GM12891 (cell line): ENCODE results near the gene DNER.

Experiments
- POLR2A ChIP-seq: IDR thresholded peaks from 2 replicates; pipeline ENCODE4 v1.6.1; 2011; ENCODE audit warnings: low read depth, low read length, control low read depth
- POLR2AphosphoS5 ChIP-seq: IDR thresholded peaks from 2 replicates; pipeline ENCODE4 v1.6.1; 2011; ENCODE audit warnings: low read depth, low read length, control low read depth
- POU2F2 ChIP-seq: IDR thresholded peaks from 2 replicates; pipeline ENCODE4 v1.6.1; 2011; ENCODE audit warnings: low read depth, mild to moderate bottlenecking, control low read depth, low read length, moderate library complexity
- SPI1 ChIP-seq: IDR thresholded peaks from 2 replicates; pipeline ENCODE4 v1.6.1; 2011; ENCODE audit warnings: low read depth, low read length, control low read depth
- TAF1 ChIP-seq: IDR thresholded peaks from 2 replicates; pipeline ENCODE4 v1.6.1; 2011; ENCODE audit warnings: low read depth, low read length, control low read depth

GRCh38 chr2:229719926-229720647 lies 5.7 kb upstream of the DNER start:
- TF ChIP-seq POLR2A, result no peak
- TF ChIP-seq TAF1, result no peak
- TF ChIP-seq POLR2AphosphoS5, result no peak
- TF ChIP-seq SPI1, result no peak
- TF ChIP-seq POU2F2, result no peak
